Stomach (tissue), 9 donors: ENCODE data around the gene TM6SF1. TPM values are rescaled to one million over a fixed set of nuclear protein-coding genes. Genes with fewer than 3 reads are reported as not detected.

Experiments
- DNase-seq, 2 donors: peaks; one replicate each; pipeline versions ENCODE4 v3.0.0 to v3.0.0-alpha.2; 2013 to 2019
- H3K27ac ChIP-seq, 5 donors: fragments of 200-600 bp in 4 of 5; sonication (generic) in 4 of 5; one replicate each; pipeline ENCODE4 v1.5.1; 2013 to 2019; ENCODE audit warnings: mild to moderate bottlenecking in 1 of 5, moderate library complexity in 1 of 5
- H3K27me3 ChIP-seq, 3 donors: fragments of 200-600 bp; sonication (generic); one replicate each; pipeline ENCODE4 v1.5.1; 2017 to 2019; ENCODE audit warnings: mixed run types in 1 of 3
- H3K36me3 ChIP-seq, 4 donors: fragments of 200-600 bp; sonication (generic); 1 replicate in 3 of 4; 2 replicates in 1 of 4; pipeline ENCODE4 v1.5.1; 2016 to 2019
- H3K4me1 ChIP-seq, 4 donors: fragments of 200-600 bp; sonication (generic); one replicate each; pipeline ENCODE4 v1.5.1; 2016 to 2019
- H3K4me3 ChIP-seq, 4 donors: fragments of 200-600 bp; sonication (generic) in 3 of 4; one replicate each; pipeline ENCODE4 v1.5.1; 2016 to 2019; ENCODE audit warnings: mild to moderate bottlenecking in 1 of 4
- H3K9me3 ChIP-seq, 4 donors: fragments of 200-600 bp; sonication (generic); one replicate each; pipeline ENCODE4 v1.5.1; 2016 to 2019
- EP300 ChIP-seq: sonication (generic); formaldehyde crosslinking; IDR thresholded peaks from one replicate; pipeline ENCODE4 v1.6.1; 2017; ENCODE audit warnings: antibody characterized with exemption
- POLR2A ChIP-seq, 4 donors: fragments of 450-650 bp; IDR thresholded peaks; one replicate each; pipeline ENCODE4 v1.6.1; 2016; ENCODE audit warnings: antibody characterized with exemption in 4 of 4, control low read depth in 2 of 4, mild to moderate bottlenecking in 1 of 4, moderate library complexity in 1 of 4
- POLR2AphosphoS5 ChIP-seq, 3 donors: sonication (generic); formaldehyde crosslinking; IDR thresholded peaks; one replicate each; pipeline ENCODE4 v1.6.1; 2016; ENCODE audit warnings: antibody characterized with exemption in 3 of 3
- WGBS, 5 donors: extraction: QIAGEN DNeasy Blood & Tissue Kit in 3 of 5; methylation state at CpG; one replicate each; pipeline versions ENCODE4 v1.1.5 to v1.1.7; 2013 to 2018; 5-methylcytosine and 5-hydroxymethylcytosine counted together
- intact Hi-C: fragments of 100-400 bp; cut with DNase I; formaldehyde crosslinking; loops from one replicate; pipeline ENCODE4 v1.15.1; 2023; ENCODE audit warnings: low total_unique reads
- polyA plus RNA-seq, 3 donors: library from polyadenylated mRNA; stranded (reverse); fragments of 200-250 nt; gene quantifications; one replicate each; pipeline ENCODE4 v1.2.3, GENCODE V29; 2013
- total RNA-seq, 5 donors: library from RNA; depleted of rRNA; stranded (reverse); fragments of >200 nt; gene quantifications; one replicate each; pipeline versions ENCODE4 v1.1.0 to v1.2.3, GENCODE V29; 2014 to 2016
- TF ChIP-seq, protein P1 (sequence below), 7 experiments: fragments of 450-650 bp in 4 of 7; fragments of 200-600 bp in 3 of 7; sonication (generic) in 3 of 7; IDR thresholded peaks; one replicate each; pipeline ENCODE4 v1.5.1; 2016 to 2019; ENCODE audit warnings: antibody characterized with exemption in 7 of 7, control low read depth in 2 of 7, mild to moderate bottlenecking in 1 of 7
- donor health status: healthy with polysubstance abuse.
- donor health status: Bipolar disorder and iron deficiency.
- donor health status: healthy.

TM6SF1 gene
- total and polyA plus RNA-seq, 8 donors, result 0.75 to 7.7 (median 2.1) TPM; not detected in 3

DNA sequence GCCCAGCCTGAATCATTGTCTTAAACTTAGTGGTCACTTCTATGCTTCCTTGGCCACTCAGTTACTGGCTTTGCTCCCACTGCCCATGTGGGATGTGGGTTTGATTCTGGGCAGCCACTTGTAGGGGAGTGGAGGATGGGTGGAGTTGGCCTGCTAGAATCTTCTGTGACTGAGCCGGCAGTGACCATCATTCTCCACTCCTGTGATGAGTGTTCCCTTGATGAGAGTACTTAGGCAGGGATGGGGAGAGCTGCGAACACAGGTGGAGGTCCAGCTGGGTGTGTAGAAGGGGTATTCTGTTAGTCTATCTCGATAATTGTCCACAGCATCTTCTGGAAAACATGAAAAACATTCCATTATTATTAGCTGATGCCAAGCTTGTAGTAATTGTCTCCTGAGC lies 8.0 kb downstream of the TM6SF1 start:
- intact Hi-C loops, result no loop called here
- Histone ChIP-seq H3K27ac (no peak overlapping the region), H3K9me3 (no peaks in the 10 kb centered on the region), H3K4me3 (no peak overlapping the region), H3K4me1 (peaks cover 0 to under 1% (median 0%) of the 10 kb centered on the region in 4 donors), H3K27me3 (peaks cover 0 to 6% (median 0%) of the 10 kb centered on the region in 3 donors), H3K36me3 (peaks cover 0 to 17% (median 3%) of the 10 kb centered on the region in 4 donors)
- TF ChIP-seq POLR2A (IDR thresholded peaks at IDR 0.05) (no peak), POLR2AphosphoS5 (IDR thresholded peaks at IDR 0.05) (no peak), EP300 (no peak)
- TF ChIP-seq, protein P1, sequence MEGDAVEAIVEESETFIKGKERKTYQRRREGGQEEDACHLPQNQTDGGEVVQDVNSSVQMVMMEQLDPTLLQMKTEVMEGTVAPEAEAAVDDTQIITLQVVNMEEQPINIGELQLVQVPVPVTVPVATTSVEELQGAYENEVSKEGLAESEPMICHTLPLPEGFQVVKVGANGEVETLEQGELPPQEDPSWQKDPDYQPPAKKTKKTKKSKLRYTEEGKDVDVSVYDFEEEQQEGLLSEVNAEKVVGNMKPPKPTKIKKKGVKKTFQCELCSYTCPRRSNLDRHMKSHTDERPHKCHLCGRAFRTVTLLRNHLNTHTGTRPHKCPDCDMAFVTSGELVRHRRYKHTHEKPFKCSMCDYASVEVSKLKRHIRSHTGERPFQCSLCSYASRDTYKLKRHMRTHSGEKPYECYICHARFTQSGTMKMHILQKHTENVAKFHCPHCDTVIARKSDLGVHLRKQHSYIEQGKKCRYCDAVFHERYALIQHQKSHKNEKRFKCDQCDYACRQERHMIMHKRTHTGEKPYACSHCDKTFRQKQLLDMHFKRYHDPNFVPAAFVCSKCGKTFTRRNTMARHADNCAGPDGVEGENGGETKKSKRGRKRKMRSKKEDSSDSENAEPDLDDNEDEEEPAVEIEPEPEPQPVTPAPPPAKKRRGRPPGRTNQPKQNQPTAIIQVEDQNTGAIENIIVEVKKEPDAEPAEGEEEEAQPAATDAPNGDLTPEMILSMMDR (IDR thresholded peaks at IDR 0.05), result no peak
- no peak for DNase-seq
- WGBS, 5 donors, result 88 to 96% (median 90%) methylated on average over 3 of the region's 3 CpGs

DNA sequence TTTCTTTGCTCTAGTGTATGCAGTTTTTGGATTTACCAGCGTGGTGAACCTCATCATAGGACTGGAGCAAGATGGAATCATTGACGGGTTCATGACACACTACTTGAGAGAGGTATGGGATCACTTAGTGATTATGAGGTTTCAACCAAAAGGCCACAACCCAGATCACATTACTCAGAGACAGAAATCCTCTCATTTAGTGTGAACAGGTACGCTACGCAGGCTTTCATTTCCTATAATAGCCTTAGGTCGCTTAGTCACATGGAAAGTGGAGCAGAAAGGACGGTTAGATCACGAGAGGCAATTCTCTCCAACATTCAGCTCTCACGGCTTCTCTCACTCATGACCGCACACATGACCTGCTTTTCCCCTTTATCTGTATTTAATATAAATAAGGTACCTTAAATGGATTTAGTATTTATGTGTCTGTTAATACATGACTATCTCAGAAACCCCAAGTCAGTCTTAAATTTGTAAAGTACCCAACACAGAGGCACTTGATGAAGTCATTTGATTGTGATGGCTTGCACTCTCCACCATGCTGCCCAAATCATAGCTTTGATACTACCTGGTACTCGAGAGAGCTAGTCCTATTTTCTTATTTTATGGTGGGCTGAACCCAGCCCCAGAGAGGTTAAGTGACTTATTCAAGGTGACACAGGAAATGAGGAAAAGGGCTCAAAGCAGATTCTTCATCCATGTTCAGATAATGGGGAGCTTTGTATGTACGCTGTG lies 8.6 kb downstream of the TM6SF1 start:
- no peak for DNase-seq

DNA sequence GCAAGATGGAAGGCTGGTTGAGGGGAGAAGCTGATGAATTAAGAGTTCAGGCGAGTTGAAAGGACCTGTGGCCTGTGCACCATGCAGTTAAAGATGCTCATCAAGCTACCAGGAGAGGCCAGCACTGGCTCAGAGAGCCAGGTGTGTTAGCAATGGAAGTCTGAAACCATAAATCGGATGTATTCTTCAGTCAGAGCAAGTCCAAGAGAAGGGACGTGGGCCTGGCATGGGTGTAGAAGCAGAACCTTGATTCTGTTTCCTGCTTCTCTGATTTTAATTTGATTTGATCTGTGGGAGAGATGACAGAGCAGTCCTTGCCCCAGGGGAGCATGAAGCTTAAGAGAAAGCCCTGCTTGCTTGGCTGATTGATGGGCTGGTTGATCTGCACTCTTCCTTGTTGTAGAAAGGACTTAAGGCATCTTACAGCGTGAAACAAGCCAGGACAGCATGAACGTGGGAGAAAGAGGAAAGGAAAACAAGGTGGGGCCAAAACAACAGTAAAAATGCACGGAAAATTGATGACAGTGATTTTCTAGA lies 10.9 kb downstream of the TM6SF1 start:
- Histone ChIP-seq H3K27me3 (no peaks in the 10 kb centered on the region), H3K9me3 (no peaks in the 10 kb centered on the region), H3K27ac (no peak overlapping the region), H3K4me1 (no peaks in the 10 kb centered on the region), H3K4me3 (no peak overlapping the region), H3K36me3 (peaks cover 0 to 17% (median 3%) of the 10 kb centered on the region in 4 donors)
- no peak for DNase-seq
- 63 to 82% (median 71%) methylated on average over 6 of the region's 6 CpGs for WGBS, 5 donors
- TF ChIP-seq, protein P1 (IDR thresholded peaks at IDR 0.05), result no peak
- no peak for TF ChIP-seq EP300
- TF ChIP-seq POLR2AphosphoS5 (IDR thresholded peaks at IDR 0.05), result no peak
- TF ChIP-seq POLR2A (IDR thresholded peaks at IDR 0.05), result no peak
- intact Hi-C loops, result no loop called here

More for the DNA sequence above, 8.6 kb downstream of the TM6SF1 start:
- no peak overlapping the region for H3K4me3 ChIP-seq
- peaks cover 0 to 17% (median 3%) of the 10 kb centered on the region in 4 donors for H3K36me3 ChIP-seq
- TF ChIP-seq, protein P1 (IDR thresholded peaks at IDR 0.05), result no peak
- TF ChIP-seq POLR2AphosphoS5 (IDR thresholded peaks at IDR 0.05) (no peak), POLR2A (IDR thresholded peaks at IDR 0.05) (no peak), EP300 (no peak)
- no peaks in the 10 kb centered on the region for H3K9me3 ChIP-seq
- peaks cover 0 to under 1% (median 0%) of the 10 kb centered on the region in 3 donors for H3K27me3 ChIP-seq
- no peaks in the 10 kb centered on the region for H3K4me1 ChIP-seq
- 84 to 89% (median 86%) methylated on average over 11 of the region's 11 CpGs for WGBS, 5 donors
- H3K27ac ChIP-seq, result no peak overlapping the region
- intact Hi-C loops, result no loop called here

DNA sequence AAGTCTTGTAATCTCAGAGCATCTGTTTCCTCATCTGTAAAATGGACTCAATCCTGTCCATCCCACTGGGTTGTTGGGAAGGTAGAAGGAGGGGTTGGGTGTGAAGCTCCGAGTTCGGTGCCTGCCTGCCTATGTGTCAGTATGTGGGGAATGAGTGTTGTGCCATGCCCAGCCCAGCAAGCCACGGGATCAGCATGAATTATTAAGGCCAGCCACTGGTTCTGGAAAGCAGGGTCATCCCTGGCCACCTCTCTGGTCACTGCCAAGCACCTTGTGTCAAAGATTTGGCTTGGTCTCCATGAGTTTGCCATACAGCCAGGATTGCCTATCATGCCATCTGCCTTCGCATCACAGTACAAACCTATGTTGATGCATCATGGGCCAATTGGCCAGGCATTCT lies 11.5 kb downstream of the TM6SF1 start:
- TF ChIP-seq, protein P1 (IDR thresholded peaks at IDR 0.05), result no peak
- TF ChIP-seq EP300, result no peak
- no peak for TF ChIP-seq POLR2AphosphoS5 (IDR thresholded peaks at IDR 0.05)
- TF ChIP-seq POLR2A (IDR thresholded peaks at IDR 0.05), result no peak
- 89 to 97% (median 90%) methylated on average over 4 of the region's 4 CpGs for WGBS, 5 donors
- H3K36me3 ChIP-seq, result peaks cover 0 to 17% (median 3%) of the 10 kb centered on the region in 4 donors
- no peaks in the 10 kb centered on the region for H3K27me3 ChIP-seq
- intact Hi-C loops, result no loop called here
- H3K27ac ChIP-seq, result no peak overlapping the region
- DNase-seq, result no peak
- no peaks in the 10 kb centered on the region for H3K4me1 ChIP-seq
- H3K4me3 ChIP-seq, result no peak overlapping the region
- H3K9me3 ChIP-seq, result no peaks in the 10 kb centered on the region
